GM12878 (cell line): Measurements from ENCODE around the gene COL1A1. TPM values are rescaled to one million over a fixed set of nuclear protein-coding genes. Genes with fewer than 3 reads are reported as not detected.

Experiments
- ATAC-seq: fragments of 200-7000 bp; cut with Tn5 transposase; 3 replicates; pipeline ENCODE4 v1.9.1; 2020; ENCODE audit warnings: mild to moderate bottlenecking, moderate library complexity
- BruUV-seq: library from RNA; stranded (reverse); fragments of 400-500 nt; replicated peaks from 2 replicates; lab custom pipeline; 2021; lab: Mats Ljungman, UMichigan
- CTCF ChIA-PET: fragments of 300-600 bp; sonication (Branson Sonifier 250); formaldehyde crosslinking; extraction: SDS; loops from one replicate; lab custom pipeline; 2021; ENCODE audit warnings: inconsistent platforms; lab: Yijun Ruan, JAX
- POLR2A ChIA-PET: fragments of 350-600 bp; formaldehyde crosslinking; extraction: SDS; loops from one replicate; lab custom pipeline; 2021; ENCODE audit warnings: inconsistent platforms; lab: Charles Lee
- RAD21 ChIA-PET: fragments of 300-600 bp; sonication (Branson Sonifier 250); formaldehyde crosslinking; loops from one replicate; lab custom pipeline; 2023; ENCODE audit warnings: antibody characterized with exemption; ENCODE audit not compliant: unreplicated experiment; lab: Charles Lee
- SMC1A ChIA-PET: fragments of 300-600 bp; sonication (Branson Sonifier 250); formaldehyde crosslinking; loops from one replicate; lab custom pipeline; 2023; ENCODE audit not compliant: unreplicated experiment, uncharacterized antibody; lab: Charles Lee
- DNase-seq: peaks from one replicate; pipeline ENCODE4 v3.0.0-alpha.2; 2011; ENCODE audit warnings: low read depth, low spot score
- FAIRE-seq: peaks from 3 replicates; lab custom pipeline; 2011; peaks lifted over from hg19 to GRCh38; lab: Jason Lieb, UNC
- H2AFZ ChIP-seq: 2 replicates; pipeline ENCODE4 v1.6.0; 2011; ENCODE audit warnings: low read depth, low read length, control low read depth; ENCODE audit not compliant: control insufficient read depth
- H3K27ac ChIP-seq: 2 replicates; pipeline ENCODE4 v1.5.1; 2011; ENCODE audit warnings: control low read depth; ENCODE audit not compliant: control insufficient read depth, insufficient read depth
- H3K27me3 ChIP-seq, 2 experiments: replicated peaks in 1 of 2; 2 replicates each; pipeline versions ENCODE4 v1.6.0 to v1.6.1; 2011; ENCODE audit warnings: low read length in 1 of 2; ENCODE audit not compliant: control insufficient read depth in 2 of 2, insufficient read depth in 2 of 2
- H3K36me3 ChIP-seq, 2 experiments: 2 replicates each; pipeline ENCODE4 v1.5.1; 2011; ENCODE audit warnings: low read length in 1 of 2; ENCODE audit not compliant: control insufficient read depth in 2 of 2, insufficient read depth in 2 of 2
- H3K4me1 ChIP-seq: 2 replicates; pipeline ENCODE4 v1.6.1; 2011; ENCODE audit warnings: mild to moderate bottlenecking, low read length, moderate library complexity, mixed read lengths; ENCODE audit not compliant: control insufficient read depth, insufficient read depth
- H3K4me2 ChIP-seq: 2 replicates; pipeline ENCODE4 v1.6.0; 2011; ENCODE audit warnings: control low read depth; ENCODE audit not compliant: control insufficient read depth, insufficient read depth
- H3K4me3 ChIP-seq: fragments of 200-600 bp; sonication (generic); 2 replicates; pipeline ENCODE4 v1.5.1; 2016
- H3K79me2 ChIP-seq: 2 replicates; pipeline ENCODE4 v1.6.0; 2011; ENCODE audit warnings: low read length; ENCODE audit not compliant: control insufficient read depth, insufficient read depth
- H3K9ac ChIP-seq: 2 replicates; pipeline ENCODE4 v1.8.0; 2011; ENCODE audit warnings: low read length, control low read depth, mixed read lengths; ENCODE audit not compliant: control insufficient read depth, insufficient read depth
- H3K9me3 ChIP-seq: replicated peaks from 3 replicates; pipeline ENCODE4 v1.5.1; 2011; ENCODE audit warnings: mild to moderate bottlenecking, low read length; ENCODE audit not compliant: control insufficient read depth, insufficient read depth
- H4K20me1 ChIP-seq: 2 replicates; pipeline ENCODE4 v1.6.0; 2011; ENCODE audit not compliant: control insufficient read depth, insufficient read depth
- BRCA1 ChIP-seq: IDR thresholded peaks from 2 replicates; pipeline ENCODE4 v1.6.1; 2011; ENCODE audit warnings: low read depth, low read length, improper control_type of control experiment
- CREB1 ChIP-seq: IDR thresholded peaks from 2 replicates; pipeline ENCODE4 v1.6.1; 2012; ENCODE audit warnings: low read depth, mild to moderate bottlenecking, inconsistent platforms
- FOS ChIP-seq: IDR thresholded peaks from 3 replicates; pipeline ENCODE4 v1.6.1; 2011; ENCODE audit warnings: borderline replicate concordance; ENCODE audit not compliant: insufficient read length; ENCODE audit errors: extremely low read depth
- FOXM1 ChIP-seq: IDR thresholded peaks from 2 replicates; pipeline ENCODE4 v1.6.1; 2012; ENCODE audit warnings: low read depth, mild to moderate bottlenecking, inconsistent platforms, low read length, moderate library complexity
- HDAC2 ChIP-seq: fragments of 200-600 bp; sonication (generic); IDR thresholded peaks from 2 replicates; pipeline ENCODE4 v1.6.1; 2017
- JUND ChIP-seq: IDR thresholded peaks from 2 replicates; pipeline ENCODE4 v1.6.1; 2012; ENCODE audit warnings: low read depth, mild to moderate bottlenecking, low read length, improper control_type of control experiment, moderate library complexity
- MYC ChIP-seq: IDR thresholded peaks from 2 replicates; pipeline ENCODE4 v1.6.1; 2011; ENCODE audit warnings: mild to moderate bottlenecking, low read length, moderate library complexity, inconsistent platforms; ENCODE audit not compliant: insufficient read depth, insufficient replicate concordance, insufficient read length, severe bottlenecking
- PAX5 ChIP-seq: IDR thresholded peaks from 2 replicates; pipeline ENCODE4 v1.6.1; 2011; ENCODE audit warnings: low read depth, low read length, borderline replicate concordance
- SIN3A ChIP-seq: IDR thresholded peaks from 2 replicates; pipeline ENCODE4 v1.6.1; 2012; ENCODE audit warnings: low read depth, low read length, improper control_type of control experiment
- STAT3 ChIP-seq: IDR thresholded peaks from 2 replicates; pipeline ENCODE4 v1.6.1; 2011; ENCODE audit warnings: low read depth, low read length, improper control_type of control experiment
- SUZ12 ChIP-seq: fragments of 200-600 bp; sonication (generic); IDR thresholded peaks from one replicate; pipeline ENCODE4 v1.6.1; 2018; ENCODE audit warnings: antibody characterized with exemption, mild to moderate bottlenecking; ENCODE audit not compliant: unreplicated experiment
- ZZZ3 ChIP-seq: IDR thresholded peaks from 2 replicates; pipeline ENCODE4 v1.6.1; 2011; ENCODE audit warnings: low read depth; ENCODE audit not compliant: control insufficient read depth, insufficient read length
- WGBS: methylation state at CpG from one replicate; pipeline ENCODE4 v1.1.6; 2016; ENCODE audit warnings: low lambda C conversion rate; ENCODE audit not compliant: insufficient replicate concordance, insufficient coverage; ENCODE audit errors: missing lambda C conversion rate; 5-methylcytosine and 5-hydroxymethylcytosine counted together
- in situ Hi-C: fragments of 300-500 bp; cut with MboI; formaldehyde crosslinking; loops from 9 replicates; pipeline ENCODE4 v1.14.3; 2018; ENCODE audit warnings: mixed read lengths
- intact Hi-C: fragments of 100-400 bp; cut with micrococcal nuclease; formaldehyde crosslinking; loops from one replicate; pipeline ENCODE4 v1.14.2; 2022; ENCODE audit not compliant: unreplicated experiment
- polyA plus RNA-seq, 11 experiments: library from polyadenylated mRNA; depleted of rRNA in 4 of 11; unstranded in 6 of 11; stranded (reverse) in 5 of 11; fragments of >200 nt; fragmentation: Nextera tagmentation in 4 of 11; fragmentation: Illumina TruSeq in 1 of 11; extraction: Ambion mirVana in 4 of 11; extraction: Trizol in 1 of 11; gene quantifications; 1 replicate in 1 of 11; 2 replicates in 10 of 11; pipeline versions ENCODE4 v1.2.1 to v1.2.3, GENCODE V29; 2011 to 2016; ENCODE audit warnings: inconsistent platforms in 2 of 11, missing spikeins in 2 of 11, low read depth in 1 of 11
- total RNA-seq, 4 experiments: library from RNA; depleted of rRNA in 3 of 4; stranded (reverse); fragments of >200 nt in 3 of 4; fragmentation: Illumina TruSeq in 1 of 4; extraction: Trizol in 1 of 4; gene quantifications; 2 replicates each; pipeline versions ENCODE4 v1.2.1 to v1.2.3, GENCODE V29; 2013 to 2021
- TF ChIP-seq, protein P1 (sequence below): fragments of 450-650 bp; IDR thresholded peaks from 2 replicates; pipeline ENCODE4 v1.6.1; 2017; ENCODE audit warnings: low read depth, mild to moderate bottlenecking, moderate library complexity

Gene COL1A1
- total and polyA plus RNA-seq, 10 of the 15 experiments (the other 5 are each of a cell fraction or from before 2014, with no cell fraction given): 0.18 to 7.7 (median 2.3) TPM

DNA sequence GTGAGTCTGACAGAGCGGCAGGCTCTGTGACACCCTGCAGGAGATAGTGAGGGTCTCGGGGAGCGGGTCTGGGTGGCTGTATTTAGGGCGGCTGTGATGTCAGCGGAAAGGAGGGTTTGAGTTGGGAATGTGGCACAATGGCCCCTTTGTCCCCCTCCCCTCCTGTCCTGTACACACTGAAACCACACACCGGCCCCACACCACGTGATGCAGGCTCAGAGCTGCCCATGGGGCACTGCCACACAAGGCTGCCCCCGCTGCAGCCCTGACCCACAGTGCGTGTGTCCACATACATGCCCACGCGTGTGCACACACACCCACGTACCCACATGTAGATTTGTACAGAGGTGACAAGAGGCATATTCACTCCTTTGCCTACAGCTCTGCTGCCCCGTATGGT lies 20.3 kb downstream of the COL1A1 start:
- Histone ChIP-seq H3K4me2 (no peak overlapping the region), H3K9me3 (no peaks in the 10 kb centered on the region), H3K36me3 (peaks cover 0 to 5% of the 10 kb centered on the region in 2 experiments; a peak in 2 of 4 replicates), H3K79me2 (no peaks in the 10 kb centered on the region), H3K9ac (no peak overlapping the region), H4K20me1 (no peaks in the 10 kb centered on the region), H3K4me3 (no peak overlapping the region), H3K4me1 (peaks cover 26% of the 10 kb centered on the region), H3K27me3 (no peaks in the 10 kb centered on the region), H3K27ac (no peak overlapping the region), H2AFZ (no peak overlapping the region)
- RAD21 ChIA-PET: interaction anchor here (1.7 kb wide), 1 partner anchor 11 kb away, joined by 8 read pairs; no protein-coding TSS in a partner anchor
- TF ChIP-seq JUND (no peak), FOS (no peak), STAT3 (no peak), ZZZ3 (no peak), PAX5 (no peak), FOXM1 (no peak), MYC (no peak), SIN3A (no peak), SUZ12 (no peak), BRCA1 (no peak), HDAC2 (no peak), CREB1 (no peak)
- TF ChIP-seq, protein P1, sequence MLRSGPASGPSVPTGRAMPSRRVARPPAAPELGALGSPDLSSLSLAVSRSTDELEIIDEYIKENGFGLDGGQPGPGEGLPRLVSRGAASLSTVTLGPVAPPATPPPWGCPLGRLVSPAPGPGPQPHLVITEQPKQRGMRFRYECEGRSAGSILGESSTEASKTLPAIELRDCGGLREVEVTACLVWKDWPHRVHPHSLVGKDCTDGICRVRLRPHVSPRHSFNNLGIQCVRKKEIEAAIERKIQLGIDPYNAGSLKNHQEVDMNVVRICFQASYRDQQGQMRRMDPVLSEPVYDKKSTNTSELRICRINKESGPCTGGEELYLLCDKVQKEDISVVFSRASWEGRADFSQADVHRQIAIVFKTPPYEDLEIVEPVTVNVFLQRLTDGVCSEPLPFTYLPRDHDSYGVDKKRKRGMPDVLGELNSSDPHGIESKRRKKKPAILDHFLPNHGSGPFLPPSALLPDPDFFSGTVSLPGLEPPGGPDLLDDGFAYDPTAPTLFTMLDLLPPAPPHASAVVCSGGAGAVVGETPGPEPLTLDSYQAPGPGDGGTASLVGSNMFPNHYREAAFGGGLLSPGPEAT: no peak
- SMC1A ChIA-PET: interaction anchor here (0.6 to 2.6 kb wide), 4 partner anchors 12 to 240 kb away, joined by 4 to 10 read pairs (median 4); no protein-coding TSS in a partner anchor
- 63% methylated on average over 13 of the region's 13 CpGs for WGBS
- intact Hi-C loops: no loop called here
- DNase-seq (no peak), FAIRE-seq (no peak), ATAC-seq (no peak)
- POLR2A ChIA-PET: interaction anchor here (0.7 kb wide), 1 partner anchor 12 kb away, joined by 3 read pairs; no protein-coding TSS in a partner anchor
- in situ Hi-C loops: no loop called here
- BruUV-seq: no TSS peak
- CTCF ChIA-PET: interaction anchor here (0.7 to 3.3 kb wide), 6 partner anchors 11 to 116 kb away, joined by 3 to 14 read pairs (median 4); no protein-coding TSS in a partner anchor
